H1 (cell line): ENCODE measurements around the gene GLTPD2.

Experiments
- ASH2L ChIP-seq: fragments of 200-600, 300-600 bp; sonication (generic); IDR thresholded peaks from one replicate; pipeline ENCODE4 v1.7.1; 2017; ENCODE audit warnings: low read length
- GTF2F1 ChIP-seq: IDR thresholded peaks from 2 replicates; pipeline ENCODE4 v1.6.1; 2012; ENCODE audit warnings: low read depth, low read length, improper control_type of control experiment, borderline replicate concordance
- JUND ChIP-seq: IDR thresholded peaks from 2 replicates; pipeline ENCODE4 v1.6.1; 2011; ENCODE audit warnings: mild to moderate bottlenecking, improper control_type of control experiment, low read length
- POLR2A ChIP-seq, 2 experiments: IDR thresholded peaks; 1 replicate in 1 of 2; 2 replicates in 1 of 2; pipeline ENCODE4 v1.6.1; 2011; ENCODE audit warnings: low read depth in 2 of 2, low read length in 2 of 2, mild to moderate bottlenecking in 2 of 2; ENCODE audit errors: control extremely low read depth in 1 of 2
- POLR2AphosphoS5 ChIP-seq: IDR thresholded peaks from 2 replicates; pipeline ENCODE4 v1.6.1; 2011; ENCODE audit warnings: low read depth, low read length
- POU5F1 ChIP-seq: IDR thresholded peaks from 2 replicates; pipeline ENCODE4 v1.6.1; 2011; ENCODE audit warnings: low read depth, mild to moderate bottlenecking, low read length, moderate library complexity
- SIN3A ChIP-seq, 2 experiments: IDR thresholded peaks in 1 of 2; conservative IDR thresholded peaks in 1 of 2; 2 replicates each; pipeline ENCODE4 v1.6.1; 2011 to 2012; ENCODE audit warnings: low read length in 2 of 2, improper control_type of control experiment in 1 of 2, low read depth in 1 of 2, mild to moderate bottlenecking in 1 of 2
- SP1 ChIP-seq: IDR thresholded peaks from 2 replicates; pipeline ENCODE4 v1.6.1; 2011; ENCODE audit warnings: low read depth, low read length
- SUZ12 ChIP-seq: fragments of 200-600 bp; sonication (generic); IDR thresholded peaks from 2 replicates; pipeline ENCODE4 v1.6.1; 2012; ENCODE audit warnings: mild to moderate bottlenecking, inconsistent platforms, low read length, moderate library complexity, mixed read lengths
- TF ChIP-seq, protein P1 (sequence below), 3 experiments: IDR thresholded peaks; 1 replicate in 2 of 3; 2 replicates in 1 of 3; pipeline versions ENCODE4 v1.5.1 to v1.6.1; 2011; ENCODE audit warnings: low read length in 3 of 3, mild to moderate bottlenecking in 3 of 3, inconsistent platforms in 2 of 3, low read depth in 1 of 3, moderate library complexity in 1 of 3; ENCODE audit not compliant: insufficient read depth in 1 of 3; ENCODE audit errors: control extremely low read depth in 1 of 3
- TF ChIP-seq, protein P2 (sequence below): IDR thresholded peaks from 2 replicates; pipeline ENCODE4 v1.6.1; 2012; ENCODE audit warnings: low read length, inconsistent platforms
- TF ChIP-seq, protein P3 (sequence below): IDR thresholded peaks from 2 replicates; pipeline ENCODE4 v1.6.1; 2011; ENCODE audit warnings: low read length, improper control_type of control experiment
- TF ChIP-seq, protein P4 (sequence below): IDR thresholded peaks from 2 replicates; pipeline ENCODE4 v1.6.1; 2012; ENCODE audit warnings: inconsistent platforms
- TF ChIP-seq, protein P5 (sequence below): IDR thresholded peaks from 2 replicates; pipeline ENCODE4 v1.6.1; 2011; ENCODE audit warnings: low read depth, mild to moderate bottlenecking, low read length; ENCODE audit not compliant: insufficient read depth

DNA sequence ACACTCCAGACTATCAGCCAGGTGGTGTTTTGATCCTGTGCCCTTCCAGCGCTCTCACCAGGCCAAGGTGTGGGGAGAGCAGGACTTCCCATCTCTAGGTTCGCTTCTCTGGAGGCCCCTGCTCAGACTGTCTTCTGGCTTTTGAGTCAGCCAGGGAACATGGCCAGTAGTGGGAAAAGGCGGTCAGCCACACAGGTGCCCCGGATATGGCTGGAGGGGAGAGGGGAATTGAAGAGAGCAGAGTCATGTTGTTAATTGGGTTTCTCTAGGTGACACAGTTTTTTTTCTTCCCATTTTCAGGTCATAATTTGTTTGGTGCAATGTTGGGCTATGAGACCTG is 45.9 kb downstream of the GLTPD2 start:
- TF ChIP-seq ASH2L = no peak
- TF ChIP-seq, protein P1, sequence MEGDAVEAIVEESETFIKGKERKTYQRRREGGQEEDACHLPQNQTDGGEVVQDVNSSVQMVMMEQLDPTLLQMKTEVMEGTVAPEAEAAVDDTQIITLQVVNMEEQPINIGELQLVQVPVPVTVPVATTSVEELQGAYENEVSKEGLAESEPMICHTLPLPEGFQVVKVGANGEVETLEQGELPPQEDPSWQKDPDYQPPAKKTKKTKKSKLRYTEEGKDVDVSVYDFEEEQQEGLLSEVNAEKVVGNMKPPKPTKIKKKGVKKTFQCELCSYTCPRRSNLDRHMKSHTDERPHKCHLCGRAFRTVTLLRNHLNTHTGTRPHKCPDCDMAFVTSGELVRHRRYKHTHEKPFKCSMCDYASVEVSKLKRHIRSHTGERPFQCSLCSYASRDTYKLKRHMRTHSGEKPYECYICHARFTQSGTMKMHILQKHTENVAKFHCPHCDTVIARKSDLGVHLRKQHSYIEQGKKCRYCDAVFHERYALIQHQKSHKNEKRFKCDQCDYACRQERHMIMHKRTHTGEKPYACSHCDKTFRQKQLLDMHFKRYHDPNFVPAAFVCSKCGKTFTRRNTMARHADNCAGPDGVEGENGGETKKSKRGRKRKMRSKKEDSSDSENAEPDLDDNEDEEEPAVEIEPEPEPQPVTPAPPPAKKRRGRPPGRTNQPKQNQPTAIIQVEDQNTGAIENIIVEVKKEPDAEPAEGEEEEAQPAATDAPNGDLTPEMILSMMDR (IDR thresholded peaks at IDR 0.05; ENCODE audit: control extremely low read depth in 1 of 3, insufficient read depth in 1 of 3, low read depth in 1 of 3, low read length in 3 of 3) = no peak
- TF ChIP-seq SUZ12 = no peak
- TF ChIP-seq POLR2AphosphoS5 = no peak
- no peak for TF ChIP-seq POLR2A (IDR thresholded peaks at IDR 0.05; ENCODE audit: control extremely low read depth in 1 of 2, low read depth in 2 of 2, low read length in 2 of 2)
- TF ChIP-seq, protein P2, sequence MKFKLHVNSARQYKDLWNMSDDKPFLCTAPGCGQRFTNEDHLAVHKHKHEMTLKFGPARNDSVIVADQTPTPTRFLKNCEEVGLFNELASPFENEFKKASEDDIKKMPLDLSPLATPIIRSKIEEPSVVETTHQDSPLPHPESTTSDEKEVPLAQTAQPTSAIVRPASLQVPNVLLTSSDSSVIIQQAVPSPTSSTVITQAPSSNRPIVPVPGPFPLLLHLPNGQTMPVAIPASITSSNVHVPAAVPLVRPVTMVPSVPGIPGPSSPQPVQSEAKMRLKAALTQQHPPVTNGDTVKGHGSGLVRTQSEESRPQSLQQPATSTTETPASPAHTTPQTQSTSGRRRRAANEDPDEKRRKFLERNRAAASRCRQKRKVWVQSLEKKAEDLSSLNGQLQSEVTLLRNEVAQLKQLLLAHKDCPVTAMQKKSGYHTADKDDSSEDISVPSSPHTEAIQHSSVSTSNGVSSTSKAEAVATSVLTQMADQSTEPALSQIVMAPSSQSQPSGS = no peak
- TF ChIP-seq, protein P3, sequence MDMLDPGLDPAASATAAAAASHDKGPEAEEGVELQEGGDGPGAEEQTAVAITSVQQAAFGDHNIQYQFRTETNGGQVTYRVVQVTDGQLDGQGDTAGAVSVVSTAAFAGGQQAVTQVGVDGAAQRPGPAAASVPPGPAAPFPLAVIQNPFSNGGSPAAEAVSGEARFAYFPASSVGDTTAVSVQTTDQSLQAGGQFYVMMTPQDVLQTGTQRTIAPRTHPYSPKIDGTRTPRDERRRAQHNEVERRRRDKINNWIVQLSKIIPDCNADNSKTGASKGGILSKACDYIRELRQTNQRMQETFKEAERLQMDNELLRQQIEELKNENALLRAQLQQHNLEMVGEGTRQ = no peak
- TF ChIP-seq, protein P4, sequence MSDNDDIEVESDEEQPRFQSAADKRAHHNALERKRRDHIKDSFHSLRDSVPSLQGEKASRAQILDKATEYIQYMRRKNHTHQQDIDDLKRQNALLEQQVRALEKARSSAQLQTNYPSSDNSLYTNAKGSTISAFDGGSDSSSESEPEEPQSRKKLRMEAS = no peak
- TF ChIP-seq SIN3A (conservative IDR thresholded peaks at IDR 0.05 in 1 of 2, IDR thresholded peaks at IDR 0.05 in 1 of 2; ENCODE audit: low read depth in 1 of 2, low read length in 2 of 2) = no peak
- TF ChIP-seq JUND = no peak
- TF ChIP-seq GTF2F1 = no peak
- TF ChIP-seq, protein P5, sequence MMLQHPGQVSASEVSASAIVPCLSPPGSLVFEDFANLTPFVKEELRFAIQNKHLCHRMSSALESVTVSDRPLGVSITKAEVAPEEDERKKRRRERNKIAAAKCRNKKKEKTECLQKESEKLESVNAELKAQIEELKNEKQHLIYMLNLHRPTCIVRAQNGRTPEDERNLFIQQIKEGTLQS = no peak
- no peak for TF ChIP-seq POU5F1
- no peak for TF ChIP-seq SP1
